AG04450 (cell line): ENCODE measurements around the gene ZNF48. TPM values are rescaled to one million over a fixed set of nuclear protein-coding genes. Genes with fewer than 3 reads are reported as not detected.
A peak's percentile ranks its signal among the peaks of the same experiment; 100 is the strongest.

Experiments used
- CTCF ChIA-PET: fragments of 300-600, 350-600 bp; formaldehyde crosslinking; extraction: SDS; loops from one replicate; lab custom pipeline; 2022; ENCODE audit warnings: antibody characterized with exemption, inconsistent platforms; lab: Charles Lee
- POLR2A ChIA-PET: fragments of 350-600 bp; formaldehyde crosslinking; extraction: SDS; loops from one replicate; lab custom pipeline; 2021; ENCODE audit warnings: antibody characterized with exemption, inconsistent platforms; lab: Yijun Ruan, JAX
- DNase-seq: peaks from one replicate; pipeline ENCODE4 v3.0.0-alpha.2; 2011; ENCODE audit warnings: low read depth, low spot score
- H3K27ac ChIP-seq: one replicate; pipeline ENCODE4 v1.5.1; 2012; ENCODE audit warnings: low read depth, low read length, control low read depth
- H3K27me3 ChIP-seq: one replicate; pipeline ENCODE4 v1.6.0; 2012; ENCODE audit warnings: low read length; ENCODE audit not compliant: control insufficient read depth, insufficient read depth
- H3K4me3 ChIP-seq: 2 replicates; pipeline ENCODE4 v1.5.1; 2011; ENCODE audit warnings: mild to moderate bottlenecking, low read depth, low read length, control low read depth
- H3K9me3 ChIP-seq: 2 replicates; pipeline ENCODE4 v1.5.1; 2012; ENCODE audit warnings: low read length; ENCODE audit not compliant: control insufficient read depth, insufficient read depth
- polyA plus RNA-seq: library from polyadenylated mRNA; depleted of rRNA; stranded (reverse); fragments of >200 nt; gene quantifications from 2 replicates; pipeline ENCODE4 v1.2.3, GENCODE V29; 2011
- TF ChIP-seq, protein P1 (sequence below): IDR thresholded peaks from 2 replicates; pipeline ENCODE4 v1.5.1; 2011; ENCODE audit warnings: low read depth, low read length, control low read depth, inconsistent platforms

Gene ZNF48
- polyA plus RNA-seq, 1 experiment = 4.3 TPM

DNA sequence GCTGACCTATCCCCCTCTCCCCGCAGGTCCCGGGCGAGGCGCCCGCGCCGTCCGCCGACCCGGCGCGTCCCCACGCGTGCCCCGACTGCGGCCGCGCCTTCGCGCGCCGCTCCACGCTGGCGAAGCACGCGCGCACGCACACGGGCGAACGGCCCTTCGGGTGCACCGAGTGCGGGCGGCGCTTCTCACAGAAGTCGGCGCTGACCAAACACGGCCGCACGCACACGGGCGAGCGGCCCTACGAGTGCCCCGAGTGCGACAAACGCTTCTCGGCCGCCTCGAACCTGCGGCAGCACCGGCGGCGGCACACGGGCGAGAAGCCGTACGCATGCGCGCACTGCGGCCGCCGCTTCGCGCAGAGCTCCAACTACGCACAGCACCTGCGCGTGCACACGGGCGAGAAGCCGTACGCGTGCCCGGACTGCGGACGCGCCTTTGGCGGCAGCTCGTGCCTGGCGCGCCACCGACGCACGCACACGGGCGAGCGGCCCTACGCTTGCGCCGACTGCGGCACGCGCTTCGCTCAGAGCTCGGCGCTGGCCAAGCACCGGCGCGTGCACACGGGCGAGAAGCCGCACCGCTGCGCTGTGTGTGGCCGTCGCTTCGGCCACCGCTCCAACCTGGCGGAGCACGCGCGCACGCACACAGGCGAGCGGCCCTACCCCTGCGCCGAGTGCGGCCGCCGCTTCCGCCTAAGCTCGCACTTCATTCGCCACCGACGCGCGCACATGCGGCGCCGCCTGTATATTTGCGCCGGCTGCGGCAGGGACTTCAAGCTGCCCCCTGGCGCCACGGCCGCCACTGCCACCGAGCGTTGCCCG is 22.5 kb downstream of the ZNF48 start:
- ChIA-PET CTCF (interaction anchor here (0.5 to 2.0 kb wide), 5 partner anchors 9 to 50 kb away, joined by 3 to 13 read pairs (median 4); partner anchors contain the start of genes DCTPP1 and ZNF771), POLR2A (interaction anchor here (0.6 to 2.0 kb wide), 12 partner anchors 8 to 578 kb away, joined by 3 to 13 read pairs (median 4); partner anchors contain the start of genes DCTPP1, SEPHS2, TBX6 and ZNF48)
- peak; percentile 80 for DNase-seq
- peak overlapping the region; percentile 60 for H3K4me3 ChIP-seq
- TF ChIP-seq, protein P1, sequence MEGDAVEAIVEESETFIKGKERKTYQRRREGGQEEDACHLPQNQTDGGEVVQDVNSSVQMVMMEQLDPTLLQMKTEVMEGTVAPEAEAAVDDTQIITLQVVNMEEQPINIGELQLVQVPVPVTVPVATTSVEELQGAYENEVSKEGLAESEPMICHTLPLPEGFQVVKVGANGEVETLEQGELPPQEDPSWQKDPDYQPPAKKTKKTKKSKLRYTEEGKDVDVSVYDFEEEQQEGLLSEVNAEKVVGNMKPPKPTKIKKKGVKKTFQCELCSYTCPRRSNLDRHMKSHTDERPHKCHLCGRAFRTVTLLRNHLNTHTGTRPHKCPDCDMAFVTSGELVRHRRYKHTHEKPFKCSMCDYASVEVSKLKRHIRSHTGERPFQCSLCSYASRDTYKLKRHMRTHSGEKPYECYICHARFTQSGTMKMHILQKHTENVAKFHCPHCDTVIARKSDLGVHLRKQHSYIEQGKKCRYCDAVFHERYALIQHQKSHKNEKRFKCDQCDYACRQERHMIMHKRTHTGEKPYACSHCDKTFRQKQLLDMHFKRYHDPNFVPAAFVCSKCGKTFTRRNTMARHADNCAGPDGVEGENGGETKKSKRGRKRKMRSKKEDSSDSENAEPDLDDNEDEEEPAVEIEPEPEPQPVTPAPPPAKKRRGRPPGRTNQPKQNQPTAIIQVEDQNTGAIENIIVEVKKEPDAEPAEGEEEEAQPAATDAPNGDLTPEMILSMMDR = 0 out of 2 replicates have a peak, but pooled peaks have one; percentile 10
- H3K27ac ChIP-seq = no peak overlapping the region
- no peaks in the 10 kb centered on the region for H3K27me3 ChIP-seq
- no peaks in the 10 kb centered on the region for H3K9me3 ChIP-seq

DNA sequence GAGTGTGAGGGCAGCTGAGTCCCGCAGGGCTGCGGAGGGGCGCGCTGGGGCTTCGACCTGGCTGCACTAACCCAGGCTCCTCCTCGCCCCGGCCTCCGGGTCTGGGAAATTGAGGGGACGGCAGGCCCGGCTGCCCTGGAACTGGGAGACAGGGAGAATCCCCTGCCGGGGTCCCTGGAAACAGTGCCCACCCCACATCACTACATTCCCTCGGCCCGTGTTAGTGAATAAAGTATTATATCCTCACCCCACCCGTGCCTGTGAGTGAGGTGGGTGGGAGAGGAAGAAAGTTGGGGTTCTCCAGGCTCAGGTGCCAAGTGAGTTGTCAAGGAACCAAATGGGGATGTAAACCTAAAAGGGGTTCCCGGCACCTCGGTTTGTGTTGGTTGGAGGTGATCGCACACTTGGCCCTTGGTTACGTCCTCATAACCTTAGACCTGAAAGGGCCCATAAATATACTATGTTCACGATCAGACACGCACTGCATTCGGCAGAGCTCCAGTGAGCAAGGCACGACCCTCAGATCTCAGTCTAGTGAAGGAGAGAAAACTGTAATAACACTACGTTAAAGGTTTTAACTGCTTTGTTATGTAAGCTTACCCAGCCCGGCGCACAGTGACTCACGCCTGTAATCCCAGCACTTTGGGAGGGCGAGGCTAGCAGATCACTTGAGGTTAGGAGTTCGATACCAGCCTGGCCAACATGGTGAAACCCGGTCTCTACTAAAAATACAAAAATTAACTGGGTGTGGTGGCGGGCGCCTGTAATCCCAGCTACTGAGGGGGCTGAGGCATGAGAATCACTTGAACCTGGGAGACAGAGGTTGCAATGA is 23.3 kb downstream of the ZNF48 start:
- peak overlapping the region; percentile 60 for H3K4me3 ChIP-seq
- TF ChIP-seq, protein P1 = no peak
- H3K27ac ChIP-seq = no peak overlapping the region
- DNase-seq = no peak
- POLR2A ChIA-PET = interaction anchor here (0.6 to 2.0 kb wide), 11 partner anchors 9 to 327 kb away, joined by 3 to 13 read pairs (median 4); partner anchors contain the start of genes DCTPP1, SEPHS2, TBX6 and ZNF48
- no peaks in the 10 kb centered on the region for H3K27me3 ChIP-seq
- no peaks in the 10 kb centered on the region for H3K9me3 ChIP-seq
- CTCF ChIA-PET = interaction anchor here (0.5 to 2.0 kb wide), 5 partner anchors 9 to 305 kb away, joined by 3 to 13 read pairs (median 4); partner anchors contain the start of genes DCTPP1, GDPD3 and ZNF771

DNA sequence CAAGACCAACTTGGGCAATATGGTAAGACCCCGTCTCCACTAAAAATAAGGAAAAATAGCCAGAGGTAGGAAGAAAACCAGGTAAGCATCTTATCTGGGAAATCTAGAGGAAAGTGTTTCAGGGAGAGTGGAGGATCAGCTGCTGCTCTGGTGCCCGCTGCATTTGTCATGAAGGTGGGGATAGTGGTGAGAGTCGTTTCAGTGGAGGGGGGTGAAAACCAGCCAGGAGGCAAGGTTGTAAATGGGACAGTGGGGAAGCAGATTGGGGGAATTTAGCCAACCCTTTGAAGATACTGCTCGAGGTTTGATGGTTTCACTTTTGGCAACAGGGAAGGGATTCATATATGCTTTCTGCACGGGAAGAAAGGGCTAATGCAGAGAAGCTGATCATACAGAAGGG is 25.8 kb downstream of the ZNF48 start:
- no peak overlapping the region for H3K4me3 ChIP-seq
- TF ChIP-seq, protein P1 = no peak
- H3K27me3 ChIP-seq = no peaks in the 10 kb centered on the region
- DNase-seq = no peak
- no peaks in the 10 kb centered on the region for H3K9me3 ChIP-seq
- H3K27ac ChIP-seq = no peak overlapping the region
- POLR2A ChIA-PET = no interaction called here
- CTCF ChIA-PET = interaction anchor here (0.8 to 1.0 kb wide), 2 partner anchors 12 to 115 kb away, joined by 3 to 4 read pairs; no protein-coding TSS in a partner anchor

DNA sequence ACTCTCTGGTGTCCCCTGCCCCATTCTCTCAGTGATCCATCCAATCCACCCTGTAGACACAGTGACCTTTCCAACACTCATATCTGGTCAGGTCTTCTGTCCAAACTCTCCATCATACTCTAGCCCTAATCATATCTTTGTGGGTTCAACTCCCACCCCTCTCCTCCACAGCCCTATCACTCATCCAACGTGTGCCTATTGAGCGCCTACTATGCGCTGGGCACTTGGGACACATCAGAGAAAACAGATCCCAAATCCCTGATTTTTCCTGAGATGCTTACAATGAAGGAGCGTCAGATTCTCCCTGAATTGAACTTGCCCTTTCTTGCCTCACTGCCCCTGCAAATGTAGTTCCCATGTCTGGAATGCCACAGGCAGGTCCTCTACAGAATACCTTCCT is 32.8 kb downstream of the ZNF48 start:
- TF ChIP-seq, protein P1 = no peak
- no peaks in the 10 kb centered on the region for H3K27me3 ChIP-seq
- CTCF ChIA-PET = no interaction called here
- no peak for DNase-seq
- POLR2A ChIA-PET = no interaction called here
- H3K27ac ChIP-seq = no peak overlapping the region
- no peak overlapping the region for H3K4me3 ChIP-seq
- H3K9me3 ChIP-seq = no peaks in the 10 kb centered on the region
